ENCODE data around the gene ATG13.
"Not testable (repeated sequence)": the region's sequence is repeated elsewhere in the genome, so short reads cannot be mapped to it uniquely, and the experiment has no call there.

ATG13 gene

DNA sequence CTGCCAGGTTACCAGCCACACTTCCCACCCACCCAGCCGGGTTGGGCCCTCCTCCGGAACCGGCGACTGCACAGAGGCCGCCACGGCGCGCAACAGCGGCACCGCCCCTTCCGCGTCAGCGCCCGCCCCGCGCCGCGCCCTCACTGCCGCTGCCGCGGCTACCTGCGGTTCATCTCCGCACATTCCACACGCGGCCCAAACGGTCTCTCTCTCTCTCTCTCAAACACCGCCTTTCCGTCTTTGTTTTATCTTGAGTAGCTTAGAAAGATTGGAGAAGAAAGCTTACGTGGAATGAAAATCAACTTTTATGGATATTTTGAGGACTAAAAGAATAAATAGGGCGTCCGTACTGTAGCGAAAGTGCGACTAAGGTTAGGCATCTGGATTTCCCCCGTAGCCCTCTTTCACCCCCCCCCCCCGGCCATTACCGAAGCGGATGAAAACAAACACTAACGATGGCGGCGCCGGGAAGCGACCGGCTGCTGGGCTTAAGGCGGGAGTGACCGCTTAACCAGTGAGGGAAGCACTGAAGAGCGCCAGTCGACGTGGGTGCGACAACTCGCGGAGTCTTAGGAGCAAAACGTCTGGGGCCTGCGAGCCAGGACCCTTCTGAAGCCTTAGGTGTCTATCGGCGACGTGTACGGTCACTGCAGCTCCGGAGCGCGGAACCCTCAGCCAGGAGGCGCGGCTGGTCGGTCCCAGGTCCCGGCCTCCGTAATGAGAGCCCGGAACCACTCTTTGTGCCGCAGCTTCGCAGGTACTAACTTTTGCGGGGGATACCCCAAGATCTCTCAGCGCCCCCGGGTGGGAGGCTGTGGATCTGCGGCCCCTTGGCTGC, at the start of gene ATG13, which contains the start of gene HARBI1:
Gene ATG13 (plus strand): TSS at position 420 of the 838 bp plus-strand sequence. CDS start 26,739 bp downstream, outside the sequence.
Gene HARBI1 (minus strand): TSS at position 94 of the 838 bp plus-strand sequence. CDS start 990 bp downstream, outside the sequence.
- no peak for FAIRE-seq

GRCh38 chr11:46570790-46571398, 46.5 kb upstream of the ATG13 start:
- no peak for FAIRE-seq

DNA sequence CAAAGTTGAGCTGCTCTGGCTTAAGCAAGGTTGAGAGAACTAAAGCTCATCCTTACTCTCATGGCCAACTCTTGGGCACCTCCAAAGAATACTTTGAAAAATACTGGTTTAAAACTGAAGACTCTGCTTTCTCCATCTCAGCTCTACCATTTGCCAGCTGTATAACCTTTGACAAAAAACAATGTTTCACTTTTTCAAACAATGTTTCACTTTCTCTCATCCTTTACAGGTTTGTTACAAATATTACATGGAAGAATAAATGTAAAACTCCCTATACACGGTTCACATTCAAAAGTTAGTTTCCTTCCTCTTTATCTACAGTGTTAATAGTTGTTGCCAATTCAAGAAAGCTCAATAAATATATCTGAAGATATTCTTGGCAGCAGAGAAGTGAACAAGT, 42.7 kb upstream of the ATG13 start:
- FAIRE-seq, result no peak

GRCh38 chr11:46577058-46577457, 40.3 kb upstream of the ATG13 start:
- no peak for FAIRE-seq

GRCh38 chr11:46582588-46582987, 34.8 kb upstream of the ATG13 start:
- no peak for FAIRE-seq

DNA sequence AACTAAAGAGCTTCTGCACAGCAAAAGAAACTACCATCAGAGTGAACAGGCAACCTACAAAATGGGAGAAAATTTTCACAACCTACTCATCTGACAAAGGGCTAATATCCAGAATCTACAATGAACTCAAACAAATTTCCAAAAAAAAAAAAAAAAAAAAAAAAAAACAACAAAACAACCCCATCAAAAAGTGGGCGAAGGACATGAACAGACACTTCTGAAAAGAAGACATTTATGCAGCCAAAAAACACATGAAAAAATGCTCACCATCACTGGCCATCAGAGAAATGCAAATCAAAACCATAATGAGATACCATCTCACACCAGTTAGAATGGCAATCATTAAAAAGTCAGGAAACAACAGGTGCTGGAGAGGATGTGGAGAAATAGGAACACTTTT, 33.8 kb upstream of the ATG13 start:
- not testable (repeated sequence) for FAIRE-seq

- no peak for FAIRE-seq
Measured at GRCh38 chr11:46588131-46588530, 29.2 kb upstream of the ATG13 start.

DNA sequence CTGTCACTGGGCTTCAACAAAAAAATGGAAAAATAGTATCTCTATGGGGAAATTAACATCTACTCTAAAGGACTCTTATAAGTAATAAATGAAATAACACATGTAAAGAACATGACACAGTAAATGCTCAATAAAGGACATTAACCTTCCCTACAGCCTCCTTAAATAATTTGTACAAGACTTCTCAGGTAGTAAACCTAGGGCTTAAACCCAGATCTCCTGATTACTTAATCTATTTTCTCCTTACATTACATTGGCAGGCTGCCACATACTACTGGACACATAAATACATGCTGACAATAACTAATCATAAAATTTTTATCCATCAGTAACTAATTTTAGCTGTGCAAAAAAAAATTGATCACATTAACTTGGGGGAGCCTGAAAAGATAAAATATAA, 28.4 kb upstream of the ATG13 start:
- no peak for FAIRE-seq

GRCh38 chr11:46590740-46591605, 26.4 kb upstream of the ATG13 start:
- no peak for FAIRE-seq

GRCh38 chr11:46593550-46594373, 23.6 kb upstream of the ATG13 start, which contains the start of gene AMBRA1:
Gene AMBRA1, minus strand, starts transcription at chr11:46594023. Its CDS starts 45,643 bp downstream, at chr11:46548380.
- no peak for FAIRE-seq

- no peak for FAIRE-seq
Measured at GRCh38 chr11:46594374-46594700, 23.0 kb upstream of the ATG13 start.

DNA sequence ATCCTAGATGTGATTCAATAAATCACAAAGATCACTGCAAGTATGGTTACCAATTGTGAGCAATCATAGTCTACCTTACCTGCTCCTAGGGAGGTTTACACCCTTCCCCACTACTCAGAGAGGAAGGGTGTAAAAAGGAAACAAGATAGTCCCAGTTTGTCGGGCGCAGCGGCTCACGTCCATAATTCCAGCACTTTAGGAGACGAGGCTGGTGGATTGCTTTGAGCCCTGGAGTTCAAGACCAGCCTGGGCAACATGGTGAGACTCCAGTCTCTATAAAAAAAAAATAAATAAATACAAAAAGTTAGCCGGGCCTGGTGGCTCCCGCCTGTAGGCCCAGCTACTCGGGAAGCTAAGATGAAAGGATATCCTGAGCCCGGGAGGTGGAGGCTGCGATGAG, 22.6 kb upstream of the ATG13 start:
- FAIRE-seq, result no peak

GRCh38 chr11:46597155-46597554, 20.2 kb upstream of the ATG13 start:
- FAIRE-seq, result no peak

GRCh38 chr11:46597609-46598219, 19.6 kb upstream of the ATG13 start:
- no peak for FAIRE-seq

- FAIRE-seq, result no peak
Measured at GRCh38 chr11:46599340-46600193, 17.8 kb upstream of the ATG13 start.

DNA sequence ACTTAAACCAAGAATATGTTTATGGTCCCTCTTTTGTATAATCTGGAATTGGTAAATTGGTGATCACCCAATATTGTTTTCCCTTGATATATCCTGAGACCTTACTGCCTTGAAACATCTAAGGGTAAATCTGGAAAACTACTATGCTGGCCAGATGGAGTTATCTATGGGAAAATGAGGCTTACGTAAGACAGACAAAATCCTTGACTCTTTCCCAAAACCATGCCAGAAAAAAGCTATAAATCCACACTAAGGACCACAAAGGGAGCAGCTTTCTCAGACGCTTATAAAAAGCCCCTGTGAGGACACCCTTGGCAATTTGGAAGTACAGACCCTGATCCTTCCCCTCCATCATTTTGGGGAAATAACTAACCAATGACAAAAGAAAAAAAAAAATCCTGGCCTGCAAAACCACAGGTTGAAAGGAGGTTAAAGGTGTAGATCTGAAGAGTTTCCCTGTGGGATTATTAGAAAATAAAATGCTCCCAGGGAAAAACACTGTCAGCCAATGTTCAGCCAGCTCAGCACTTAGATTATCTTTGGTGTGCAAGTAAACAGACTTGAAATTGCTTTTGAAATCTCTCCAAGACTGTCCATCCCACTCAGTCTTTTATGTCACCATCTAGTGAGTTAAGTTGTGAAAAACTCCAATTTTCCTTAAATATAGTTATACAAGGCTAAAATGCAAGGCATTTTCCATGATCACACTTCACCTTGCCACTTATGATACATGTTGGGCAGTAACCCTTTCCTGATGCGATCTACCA, 17.0 kb upstream of the ATG13 start:
- FAIRE-seq, result no peak

DNA sequence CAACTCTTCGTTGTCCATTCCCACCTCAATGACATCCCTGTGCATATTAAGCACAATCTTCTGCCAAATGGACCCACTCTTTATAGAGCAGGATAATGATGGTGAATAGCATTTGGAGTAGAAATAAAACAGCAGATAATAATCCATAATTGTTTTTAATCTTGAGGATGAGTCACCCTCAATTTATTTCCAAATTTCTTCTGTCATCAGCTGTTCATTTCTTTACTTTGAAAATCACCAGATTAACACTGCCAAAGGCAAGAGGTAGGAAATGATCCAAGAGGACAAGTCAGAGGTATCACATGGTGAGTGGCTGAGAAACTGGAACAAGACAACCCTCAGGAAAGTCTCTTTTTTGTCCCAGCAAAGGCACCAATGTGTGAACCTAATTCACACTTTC, 16.2 kb upstream of the ATG13 start:
- no peak for FAIRE-seq

DNA sequence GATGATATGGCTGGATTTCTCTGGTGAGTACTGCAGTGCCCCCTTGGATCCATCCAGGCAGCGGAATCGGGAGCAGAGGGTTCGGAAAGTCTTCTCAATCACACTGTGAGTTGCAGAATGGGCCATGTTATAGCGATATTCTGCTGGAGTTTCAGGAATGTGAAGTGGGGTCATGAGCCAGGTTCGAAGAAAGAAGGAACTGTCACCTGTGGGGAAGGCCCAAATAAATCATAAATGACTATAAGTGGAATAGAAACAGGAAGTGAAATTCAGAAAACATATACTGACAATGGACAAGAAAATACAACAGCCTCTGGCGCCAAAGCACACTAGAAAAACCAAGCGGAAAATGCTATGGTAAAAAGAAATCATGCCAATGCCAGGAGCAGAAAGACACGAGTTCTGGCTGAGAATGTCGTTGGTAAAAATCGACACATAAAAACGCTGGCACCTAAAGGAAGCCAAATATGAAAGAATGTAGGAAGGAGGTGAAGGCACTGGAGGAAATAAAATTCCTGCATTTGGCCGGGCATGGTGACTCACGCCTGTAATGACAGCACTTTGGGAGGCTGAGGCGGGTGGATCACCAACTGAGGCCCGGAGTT, 13.5 kb upstream of the ATG13 start:
- FAIRE-seq, result no peak

DNA sequence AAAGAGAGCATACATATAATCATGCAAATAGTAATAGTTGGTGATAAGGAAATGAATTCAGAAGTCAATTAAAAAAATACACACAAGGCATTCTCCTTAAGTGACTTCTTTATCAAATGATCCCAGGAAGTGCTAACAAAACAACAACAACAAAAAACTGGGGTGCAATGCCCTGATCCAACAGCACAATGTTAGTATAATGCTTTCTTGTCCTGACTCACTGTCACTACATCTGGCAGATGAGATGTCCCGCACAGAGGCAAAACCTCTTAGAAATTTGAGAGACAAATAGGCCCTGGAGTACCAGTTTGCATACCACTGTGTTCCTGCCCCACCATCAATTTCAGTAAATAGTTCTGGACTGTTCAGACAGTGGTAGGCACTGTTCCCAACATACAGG, 12.6 kb upstream of the ATG13 start:
- FAIRE-seq, result no peak

GRCh38 chr11:46607516-46607915, 9.8 kb upstream of the ATG13 start:
- no peak for FAIRE-seq
